Measurements from ENCODE around the gene DEGS2.

GRCh38 chr14:100190126-100190525, 30.7 kb upstream of the DEGS2 start:
- no peak for TF ChIP-seq ELK1 (IDR thresholded peaks at IDR 0.05; ENCODE audit: low read depth, low read length)
- no peak for TF ChIP-seq POLR2A (IDR thresholded peaks at IDR 0.05; ENCODE audit: low read length)

Measured in A549 (cell line).